Fibroblast of upper back skin (primary cell): ENCODE measurements around the gene PTPRD.
"Not testable (repeated sequence)": the region's sequence is repeated elsewhere in the genome, so short reads cannot be mapped to it uniquely, and the experiment has no call there.

Source experiments
- DNase-seq: peaks from one replicate; pipeline ENCODE4 v3.0.0-alpha.2; 2013

Gene PTPRD

GRCh38 chr9:10449201-10449617 lies 163.6 kb downstream of the PTPRD start:
- DNase-seq, result not testable (repeated sequence)

- no peak for DNase-seq
Observed at GRCh38 chr9:10447036-10447435, 165.8 kb downstream of the PTPRD start.

GRCh38 chr9:10443868-10444204 lies 169.0 kb downstream of the PTPRD start:
- DNase-seq, result no peak

- DNase-seq, result peak; percentile 3
Observed at GRCh38 chr9:10443181-10443867, 169.5 kb downstream of the PTPRD start.

GRCh38 chr9:10438955-10439354 lies 173.8 kb downstream of the PTPRD start:
- DNase-seq, result no peak

GRCh38 chr9:10436756-10437155 lies 176.0 kb downstream of the PTPRD start:
- no peak for DNase-seq

- DNase-seq, result no peak
Observed at GRCh38 chr9:10434412-10434811, 178.4 kb downstream of the PTPRD start.

GRCh38 chr9:10411272-10411671 lies 201.5 kb downstream of the PTPRD start:
- DNase-seq, result no peak

- DNase-seq, result no peak
Observed at GRCh38 chr9:10403283-10403682, 209.5 kb downstream of the PTPRD start.

GRCh38 chr9:10396615-10397014 lies 216.2 kb downstream of the PTPRD start:
- no peak for DNase-seq

- DNase-seq, result no peak
Observed at GRCh38 chr9:10387282-10387681, 225.5 kb downstream of the PTPRD start.

- peak; percentile 2 for DNase-seq
Observed at GRCh38 chr9:10371824-10372223, 241.0 kb downstream of the PTPRD start.

- peak; percentile 49 for DNase-seq
Observed at GRCh38 chr9:10366171-10366779, 246.5 kb downstream of the PTPRD start.

GRCh38 chr9:10354591-10354990 lies 258.2 kb downstream of the PTPRD start:
- no peak for DNase-seq

- DNase-seq, result peak; percentile 75
Observed at GRCh38 chr9:10345621-10346020, 267.2 kb downstream of the PTPRD start.

GRCh38 chr9:10341057-10341456 lies 271.7 kb downstream of the PTPRD start:
- DNase-seq, result no peak

- no peak for DNase-seq
Observed at GRCh38 chr9:10339152-10339551, 273.6 kb downstream of the PTPRD start.

- peak; percentile 2 for DNase-seq
Observed at GRCh38 chr9:10331157-10331556, 281.6 kb downstream of the PTPRD start.

- no peak for DNase-seq
Observed at GRCh38 chr9:10282084-10282483, 330.7 kb downstream of the PTPRD start.

GRCh38 chr9:10274988-10275387 lies 337.8 kb downstream of the PTPRD start:
- no peak for DNase-seq

GRCh38 chr9:10274175-10274574 lies 338.6 kb downstream of the PTPRD start:
- peak; percentile 50 for DNase-seq

GRCh38 chr9:10272830-10273229 lies 340.0 kb downstream of the PTPRD start:
- DNase-seq, result no peak

- DNase-seq, result peak; percentile 60
Observed at GRCh38 chr9:10268531-10269485, 344.0 kb downstream of the PTPRD start.

- peak; percentile 90 for DNase-seq
Observed at GRCh38 chr9:10265153-10265631, 347.6 kb downstream of the PTPRD start.
